Esophagus muscularis mucosa (tissue), 4 donors: ENCODE results near the gene NFATC1. TPM values are rescaled to one million over a fixed set of nuclear protein-coding genes. Genes with fewer than 3 reads are reported as not detected.

Experiments
- DNase-seq: peaks from one replicate; pipeline ENCODE4 v3.0.0-alpha.2; 2017; ENCODE audit errors: extremely low spot score
- H3K27ac ChIP-seq, 4 donors: fragments of 200-600 bp; sonication (generic); replicated peaks in 1 of 4; 1 replicate in 3 of 4; 2 replicates in 1 of 4; pipeline ENCODE4 v1.5.1; 2016 to 2019; ENCODE audit warnings: mild to moderate bottlenecking in 1 of 4
- H3K27me3 ChIP-seq, 4 donors: fragments of 200-600 bp; sonication (generic); one replicate each; pipeline versions ENCODE4 v1.5.1 to v1.6.0; 2016 to 2019
- H3K36me3 ChIP-seq, 4 donors: fragments of 200-600 bp; sonication (generic); one replicate each; pipeline ENCODE4 v1.5.1; 2016 to 2019
- H3K4me1 ChIP-seq, 4 donors: fragments of 200-600 bp; sonication (generic); one replicate each; pipeline ENCODE4 v1.5.1; 2016 to 2019
- H3K4me3 ChIP-seq, 4 donors: fragments of 200-600 bp; sonication (generic); 1 replicate in 2 of 4; 2 replicates in 2 of 4; pipeline ENCODE4 v1.5.1; 2016 to 2019; ENCODE audit warnings: mild to moderate bottlenecking in 4 of 4, moderate library complexity in 1 of 4
- H3K9me3 ChIP-seq, 4 donors: fragments of 200-600 bp; sonication (generic); 1 replicate in 3 of 4; 2 replicates in 1 of 4; pipeline ENCODE4 v1.5.1; 2016 to 2019
- EP300 ChIP-seq: sonication (generic); formaldehyde crosslinking; IDR thresholded peaks from one replicate; pipeline ENCODE4 v1.6.1; 2017; ENCODE audit warnings: antibody characterized with exemption
- POLR2A ChIP-seq: fragments of 450-650 bp; IDR thresholded peaks from one replicate; pipeline ENCODE4 v1.6.1; 2017; ENCODE audit warnings: antibody characterized with exemption, moderate library complexity, mild to moderate bottlenecking, low read depth
- POLR2AphosphoS5 ChIP-seq, 2 donors: sonication (generic); formaldehyde crosslinking; IDR thresholded peaks; one replicate each; pipeline ENCODE4 v1.6.1; 2017; ENCODE audit warnings: antibody characterized with exemption in 2 of 2
- WGBS: methylation state at CpG from one replicate; pipeline ENCODE4 v1.1.5; 2018; 5-methylcytosine and 5-hydroxymethylcytosine counted together
- intact Hi-C: fragments of 100-400 bp; cut with DNase I; formaldehyde crosslinking; loops from one replicate; pipeline ENCODE4 v1.15.1; 2023
- total RNA-seq, 4 donors: library from RNA; depleted of rRNA; stranded (reverse); fragments of >200 nt; gene quantifications; one replicate each; pipeline versions ENCODE4 v1.1.0 to v1.2.1, GENCODE V29; 2016
- TF ChIP-seq, protein P1 (sequence below), 3 experiments: fragments of 200-600 bp in 2 of 3; fragments of 450-650 bp in 1 of 3; sonication (generic) in 2 of 3; IDR thresholded peaks; one replicate each; pipeline ENCODE4 v1.5.1; 2017 to 2019; ENCODE audit warnings: antibody characterized with exemption in 3 of 3, mild to moderate bottlenecking in 2 of 3, moderate library complexity in 1 of 3

The NFATC1 gene
- total RNA-seq, 4 donors from 2014 or later: 15.0 to 22.0 (median 17.8) TPM

GRCh38 chr18:79484661-79485621 lies 89.2 kb downstream of the NFATC1 start:
- Histone ChIP-seq H3K36me3 (peaks cover 17 to 59% (median 48%) of the 10 kb centered on the region in 4 donors), H3K27me3 (no peaks in the 10 kb centered on the region), H3K27ac (peak overlapping the region in 2 of 4 donors; percentile 33 to 50), H3K4me1 (peaks cover 0 to 27% (median 20%) of the 10 kb centered on the region in 4 donors), H3K4me3 (peak overlapping the region in 2 of 4 donors; percentile 11 to 16), H3K9me3 (no peaks in the 10 kb centered on the region)
- 66% methylated on average over 13 of the region's 50 CpGs for WGBS
- no peak for TF ChIP-seq POLR2AphosphoS5 (IDR thresholded peaks at IDR 0.05)
- TF ChIP-seq POLR2A: no peak
- no peak for TF ChIP-seq EP300
- TF ChIP-seq, protein P1, sequence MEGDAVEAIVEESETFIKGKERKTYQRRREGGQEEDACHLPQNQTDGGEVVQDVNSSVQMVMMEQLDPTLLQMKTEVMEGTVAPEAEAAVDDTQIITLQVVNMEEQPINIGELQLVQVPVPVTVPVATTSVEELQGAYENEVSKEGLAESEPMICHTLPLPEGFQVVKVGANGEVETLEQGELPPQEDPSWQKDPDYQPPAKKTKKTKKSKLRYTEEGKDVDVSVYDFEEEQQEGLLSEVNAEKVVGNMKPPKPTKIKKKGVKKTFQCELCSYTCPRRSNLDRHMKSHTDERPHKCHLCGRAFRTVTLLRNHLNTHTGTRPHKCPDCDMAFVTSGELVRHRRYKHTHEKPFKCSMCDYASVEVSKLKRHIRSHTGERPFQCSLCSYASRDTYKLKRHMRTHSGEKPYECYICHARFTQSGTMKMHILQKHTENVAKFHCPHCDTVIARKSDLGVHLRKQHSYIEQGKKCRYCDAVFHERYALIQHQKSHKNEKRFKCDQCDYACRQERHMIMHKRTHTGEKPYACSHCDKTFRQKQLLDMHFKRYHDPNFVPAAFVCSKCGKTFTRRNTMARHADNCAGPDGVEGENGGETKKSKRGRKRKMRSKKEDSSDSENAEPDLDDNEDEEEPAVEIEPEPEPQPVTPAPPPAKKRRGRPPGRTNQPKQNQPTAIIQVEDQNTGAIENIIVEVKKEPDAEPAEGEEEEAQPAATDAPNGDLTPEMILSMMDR (IDR thresholded peaks at IDR 0.05): no peak
- intact Hi-C loops: no loop called here
- no peak for DNase-seq

DNA sequence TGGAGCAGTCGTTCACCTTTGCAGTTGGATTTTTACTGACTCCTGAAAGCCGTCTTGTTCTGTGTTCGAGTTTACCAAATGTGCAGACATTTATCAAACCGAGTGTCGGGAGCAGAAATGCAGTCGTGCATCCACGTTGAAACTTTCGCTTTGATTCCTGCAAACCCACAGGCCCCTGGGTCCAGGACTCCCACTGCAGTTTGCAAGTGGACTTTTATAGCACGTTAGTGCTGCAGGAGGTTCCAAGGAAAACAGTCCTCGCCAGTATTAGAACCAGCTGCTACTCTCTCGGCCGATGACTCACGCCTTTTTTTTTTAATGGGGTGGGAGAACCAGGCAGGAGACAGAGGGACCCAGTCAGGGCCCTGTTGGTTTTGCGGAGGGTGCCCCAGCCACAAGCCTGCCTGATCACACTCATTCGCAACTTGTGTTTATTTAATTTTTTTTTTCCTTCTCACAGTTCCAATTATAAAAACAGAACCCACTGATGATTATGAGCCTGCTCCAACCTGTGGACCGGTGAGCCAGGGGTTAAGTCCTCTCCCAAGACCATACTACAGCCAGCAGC lies 90.1 kb downstream of the NFATC1 start:
- no peaks in the 10 kb centered on the region for H3K27me3 ChIP-seq
- 53% methylated on average over 16 of the region's 16 CpGs for WGBS
- no peaks in the 10 kb centered on the region for H3K9me3 ChIP-seq
- H3K4me1 ChIP-seq: peaks cover 0 to 27% (median 20%) of the 10 kb centered on the region in 4 donors
- H3K4me3 ChIP-seq: peak overlapping the region in 2 of 4 donors; percentile 11 to 16
- no peak for DNase-seq
- peaks cover 24 to 59% (median 50%) of the 10 kb centered on the region in 4 donors for H3K36me3 ChIP-seq
- intact Hi-C loops: no loop called here
- TF ChIP-seq POLR2AphosphoS5 (IDR thresholded peaks at IDR 0.05) (no peak), POLR2A (no peak), EP300 (no peak)
- TF ChIP-seq, protein P1 (IDR thresholded peaks at IDR 0.05): no peak
- H3K27ac ChIP-seq: peak overlapping the region in 2 of 4 donors; percentile 33 to 50

GRCh38 chr18:79486356-79487182 lies 90.8 kb downstream of the NFATC1 start:
- peaks cover 0 to 27% (median 20%) of the 10 kb centered on the region in 4 donors for H3K4me1 ChIP-seq
- no peak for DNase-seq
- no peaks in the 10 kb centered on the region for H3K9me3 ChIP-seq
- TF ChIP-seq, protein P1 (IDR thresholded peaks at IDR 0.05): no peak
- TF ChIP-seq POLR2AphosphoS5 (IDR thresholded peaks at IDR 0.05) (no peak), POLR2A (no peak), EP300 (no peak)
- no peak overlapping the region for H3K4me3 ChIP-seq
- H3K27me3 ChIP-seq: no peaks in the 10 kb centered on the region
- peak overlapping the region in 2 of 4 donors; percentile 18 to 33 for H3K27ac ChIP-seq
- intact Hi-C loops: no loop called here
- 86% methylated on average over 37 of the region's 69 CpGs for WGBS
- peaks cover 27 to 59% (median 51%) of the 10 kb centered on the region in 4 donors for H3K36me3 ChIP-seq

GRCh38 chr18:79487183-79487800 lies 91.6 kb downstream of the NFATC1 start:
- Histone ChIP-seq H3K4me1 (peaks cover 0 to 27% (median 20%) of the 10 kb centered on the region in 4 donors), H3K36me3 (peaks cover 27 to 64% (median 55%) of the 10 kb centered on the region in 4 donors), H3K27ac (no peak overlapping the region), H3K9me3 (no peaks in the 10 kb centered on the region), H3K27me3 (no peaks in the 10 kb centered on the region), H3K4me3 (no peak overlapping the region)
- DNase-seq: no peak
- TF ChIP-seq POLR2A (no peak), POLR2AphosphoS5 (IDR thresholded peaks at IDR 0.05) (no peak), EP300 (no peak)
- TF ChIP-seq, protein P1 (IDR thresholded peaks at IDR 0.05): no peak
- intact Hi-C loops: no loop called here
- 97% methylated on average over 26 of the region's 42 CpGs for WGBS
